Activated CD4-positive, alpha-beta T cell treated with anti-CD3 and anti-CD28 coated beads, Interleukin-2, amount 10 ng/mL, durations not matched to agents 24 days and 14 days (primary cell): Measurements from ENCODE around the gene SPNS1. TPM values are rescaled to one million over a fixed set of nuclear protein-coding genes. Genes with fewer than 3 reads are reported as not detected.

Experiments used
- total RNA-seq: library from RNA; stranded (reverse); gene quantifications from 2 replicates; pipeline ENCODE4 v1.2.3, GENCODE V29; 2022

SPNS1 gene
- total RNA-seq, 1 donor from 2014 or later = 21.2 TPM

Other genes starting within 250 kb of the SPNS1 start
- 3.1 and 3.6 TPM in 2 replicates for gene NPIPB9, start 223.0 kb upstream of the SPNS1 start, total RNA-seq
- 299 and 321 TPM in 2 replicates for gene ATXN2L, start 151.8 kb upstream of the SPNS1 start, total RNA-seq
- 276 and 279 TPM in 2 replicates for gene TUFM, start 128.4 kb upstream of the SPNS1 start, total RNA-seq
- 49.7 and 51.7 TPM in 2 replicates for gene SH2B1, start 110.9 kb upstream of the SPNS1 start, total RNA-seq
- gene ATP2A1, start 96.3 kb upstream of the SPNS1 start, total RNA-seq = 1.8 and 2.4 TPM in 2 replicates
- gene RABEP2, start 49.5 kb upstream of the SPNS1 start, total RNA-seq = 20.5 and 23.7 TPM in 2 replicates
- gene CD19, start 42.8 kb upstream of the SPNS1 start, total RNA-seq = not detected in 2 replicates
- gene NFATC2IP, start 23.8 kb upstream of the SPNS1 start, total RNA-seq = 108 and 112 TPM in 2 replicates
- gene LAT, start 10.3 kb downstream of the SPNS1 start, total RNA-seq = 228 and 238 TPM in 2 replicates